GM12872 (cell line): ENCODE results near the gene ACSF3.

ENCODE experiments used
- CTCF ChIP-seq: IDR thresholded peaks from 3 replicates; pipeline ENCODE4 v1.5.1; 2011; ENCODE audit warnings: low read depth, mild to moderate bottlenecking, low read length, moderate library complexity; ENCODE audit not compliant: insufficient read depth

ACSF3 gene

DNA sequence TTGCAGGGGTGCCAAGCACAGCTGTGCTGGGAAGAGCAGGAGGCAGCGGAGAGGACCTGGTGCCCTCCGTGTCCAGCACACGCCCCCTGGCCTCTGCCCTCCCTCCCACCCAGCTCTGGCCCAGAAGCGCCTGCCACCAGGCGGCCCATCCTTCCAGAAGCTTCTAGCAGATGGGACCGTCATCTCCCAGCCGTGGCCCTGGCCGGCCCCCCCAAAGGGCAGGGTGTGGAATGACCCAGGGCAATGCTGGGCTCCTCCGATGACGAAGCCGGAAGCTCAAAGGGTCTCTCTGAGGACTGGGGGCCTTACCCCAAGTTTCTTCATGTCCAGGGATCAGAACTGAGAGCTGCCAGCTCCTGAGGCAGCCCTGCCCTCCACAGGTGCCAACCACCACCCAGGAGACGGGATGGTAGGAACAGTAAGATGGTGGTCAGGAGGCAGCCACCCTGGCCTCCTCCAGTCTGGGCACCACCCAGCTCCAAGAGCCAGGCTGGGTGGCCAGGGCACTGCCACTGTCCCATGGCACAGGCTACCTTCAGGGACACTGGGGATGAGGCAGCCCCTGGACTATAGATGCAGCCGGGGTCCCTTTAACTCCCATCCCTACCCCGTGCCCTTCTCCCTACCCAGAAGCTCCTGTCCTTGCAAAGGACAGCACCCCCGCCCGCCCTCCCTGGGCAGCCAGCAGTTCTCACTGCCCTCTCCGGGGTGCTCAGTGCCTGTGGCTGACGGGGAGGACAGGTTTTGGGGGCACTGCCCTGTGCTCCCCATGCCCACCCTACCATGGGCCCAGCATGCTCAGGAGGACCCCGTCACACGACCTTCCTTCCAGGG, 71.4 kb downstream of the ACSF3 start:
- TF ChIP-seq CTCF = no peak

- no peak for TF ChIP-seq CTCF
Observed at GRCh38 chr16:89166696-89167424, 73.2 kb downstream of the ACSF3 start.

DNA sequence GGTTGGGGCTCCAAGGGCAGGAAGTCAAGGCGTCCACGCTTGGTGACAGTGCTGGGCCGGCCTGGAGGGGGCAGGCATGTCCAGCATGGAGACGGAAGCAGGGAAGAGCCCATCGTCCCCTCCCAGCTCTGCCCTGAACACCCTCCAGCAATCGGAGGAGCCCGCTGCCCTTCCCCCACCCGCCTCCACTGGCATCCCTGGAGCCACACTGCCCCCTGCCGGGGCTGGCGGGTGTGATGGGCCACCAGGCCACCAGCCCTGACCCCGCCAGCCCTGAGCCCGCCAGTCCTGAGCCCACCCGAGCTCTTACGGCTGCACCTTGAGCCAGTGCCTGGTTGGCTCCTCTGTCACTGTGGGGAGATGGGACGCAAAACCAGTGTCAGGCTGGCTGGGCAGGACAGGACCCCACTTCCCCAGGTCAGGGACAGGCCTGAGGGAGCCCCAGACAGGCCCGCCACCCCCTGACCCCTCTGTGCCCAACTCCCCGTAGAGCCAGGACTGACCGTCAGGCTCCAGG, 73.8 kb downstream of the ACSF3 start:
- peak; percentile 91 for TF ChIP-seq CTCF

DNA sequence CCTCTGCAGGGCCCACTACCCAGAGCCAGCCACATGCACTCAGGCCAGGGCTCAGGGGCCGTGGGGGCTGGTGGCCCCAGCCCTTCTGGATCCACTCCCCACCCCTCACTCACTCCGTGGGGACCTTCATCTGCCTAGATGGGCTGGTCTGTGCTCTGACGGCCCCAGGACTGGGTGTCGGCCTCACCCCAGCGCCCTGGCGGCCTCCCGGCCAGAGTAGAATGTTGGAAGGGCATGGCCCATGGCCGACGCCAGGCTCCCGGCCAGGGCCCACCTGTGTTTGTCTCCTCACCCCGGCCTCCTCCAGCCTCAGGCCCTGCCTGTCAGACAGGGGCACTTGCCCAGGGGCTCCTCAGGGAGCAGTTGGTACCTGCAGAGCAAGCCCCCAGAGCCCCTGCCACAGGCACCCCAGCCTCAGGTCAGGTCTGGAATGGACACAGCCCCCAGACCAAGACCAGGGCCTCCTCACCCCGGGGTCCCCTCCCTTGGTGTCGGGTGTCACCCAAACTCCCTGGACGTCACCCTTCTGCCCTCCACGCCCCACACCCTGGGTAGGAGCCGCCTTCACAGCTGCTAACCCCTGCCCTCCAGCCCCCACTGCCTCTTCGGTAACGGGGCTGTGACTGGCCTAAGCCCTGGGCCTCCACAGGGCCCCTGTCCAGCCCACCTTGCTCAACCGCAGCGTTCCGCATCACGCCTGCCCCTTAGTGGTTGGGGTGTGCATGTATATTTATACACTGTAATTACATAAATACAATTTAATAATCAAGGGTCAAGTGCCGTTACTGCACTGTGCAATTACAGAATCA, 74.9 kb downstream of the ACSF3 start:
- TF ChIP-seq CTCF = peak; percentile 19; the same call in 1 of the 3 replicates

DNA sequence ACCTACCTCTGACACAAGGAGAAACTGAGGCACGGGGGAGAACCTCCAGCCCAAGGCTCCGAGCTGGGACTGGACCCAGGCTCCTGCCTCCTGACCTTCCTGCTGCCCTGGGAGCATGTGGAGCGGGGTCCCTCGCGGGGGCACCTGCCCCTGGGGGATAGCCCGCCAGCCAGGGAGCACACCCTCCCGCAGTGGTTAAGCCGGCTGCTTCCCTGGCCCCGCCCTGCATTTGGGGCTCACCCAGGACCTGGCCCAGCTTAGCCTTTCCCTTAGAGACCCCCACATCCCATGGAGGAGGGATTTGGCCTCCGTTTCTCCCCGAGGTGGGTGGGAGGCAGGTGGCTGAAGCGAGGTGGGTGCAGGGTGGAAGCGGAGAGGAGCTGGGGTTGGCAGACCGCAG, 76.1 kb downstream of the ACSF3 start:
- no peak for TF ChIP-seq CTCF

DNA sequence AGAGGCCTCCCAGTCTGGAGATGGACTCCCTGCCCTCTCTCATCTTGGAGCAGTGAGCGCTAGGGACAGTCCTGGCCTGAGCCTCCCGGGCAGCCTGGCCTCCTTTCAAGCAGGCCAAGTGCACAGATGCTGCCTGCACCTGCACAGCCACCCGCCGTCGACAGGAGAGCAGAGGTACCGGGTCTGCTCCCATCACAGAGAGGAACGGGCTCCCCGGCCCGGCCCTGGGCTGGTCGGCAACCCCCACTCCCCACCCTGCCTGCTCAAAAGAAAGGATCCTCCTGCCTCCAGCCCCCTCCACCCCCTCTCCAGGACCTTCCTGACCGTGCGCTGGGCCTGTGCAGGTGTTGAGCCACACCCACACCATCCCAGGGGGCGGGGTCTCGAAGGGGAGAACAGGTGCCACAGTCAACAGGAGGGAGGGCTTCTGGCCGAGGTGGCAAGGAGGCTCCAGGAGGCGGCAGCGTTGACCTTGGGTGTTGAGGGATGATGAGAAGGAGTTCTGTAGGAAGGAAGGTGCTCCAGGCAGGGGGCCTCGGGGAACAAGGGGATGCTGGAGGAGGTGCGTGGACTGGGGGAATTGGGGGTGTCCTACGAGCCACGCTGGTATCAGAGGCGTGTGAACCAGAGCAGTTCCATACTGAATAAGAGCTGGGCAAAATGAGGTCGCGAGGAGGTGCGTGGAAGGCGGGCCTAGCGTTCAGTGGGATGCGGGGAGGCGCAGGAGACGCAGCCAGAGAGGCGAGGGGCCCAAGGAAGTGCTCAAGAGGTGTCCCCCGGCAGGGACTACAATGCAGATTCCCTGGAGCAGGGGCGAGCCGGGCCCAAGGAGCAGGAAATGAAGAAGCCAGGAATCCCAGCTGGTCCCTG, 76.9 kb downstream of the ACSF3 start:
- TF ChIP-seq CTCF = 0 out of 3 replicates have a peak, but pooled peaks have one; percentile 4
